ENCODE data around the gene WDR5.

Gene WDR5

GRCh38 chr9:134165357-134166315 is 29.8 kb downstream of the WDR5 start:
- in situ Hi-C loops (cut with HindIII; ENCODE audit: low pct_unique_long_range_greater_than_20kb, low sequenced_read_pairs), result no loop called here
- no peak for TF ChIP-seq JUND (IDR thresholded peaks at IDR 0.05; ENCODE audit: low read depth)
- DNase-seq (ENCODE audit: low read depth in 1 of 2, low spot score in 1 of 2), result peak in 1 of 2 experiments; percentile 45

GRCh38 chr9:134166374-134166773 is 30.5 kb downstream of the WDR5 start:
- in situ Hi-C loops (cut with HindIII; ENCODE audit: low pct_unique_long_range_greater_than_20kb, low sequenced_read_pairs), result no loop called here
- no peak for DNase-seq (ENCODE audit: low read depth in 1 of 2, low spot score in 1 of 2)
- no peak for TF ChIP-seq JUND (IDR thresholded peaks at IDR 0.05; ENCODE audit: low read depth)

- in situ Hi-C loops (cut with HindIII; ENCODE audit: low pct_unique_long_range_greater_than_20kb, low sequenced_read_pairs), result no loop called here
- DNase-seq (ENCODE audit: low read depth in 1 of 2, low spot score in 1 of 2), result no peak
- no peak for TF ChIP-seq JUND (IDR thresholded peaks at IDR 0.05; ENCODE audit: low read depth)
Observed at GRCh38 chr9:134167530-134167931, 31.6 kb downstream of the WDR5 start.

- no peak for TF ChIP-seq JUND (IDR thresholded peaks at IDR 0.05; ENCODE audit: low read depth)
- in situ Hi-C loops (cut with HindIII; ENCODE audit: low pct_unique_long_range_greater_than_20kb, low sequenced_read_pairs), result no loop called here
- DNase-seq (ENCODE audit: low read depth in 1 of 2, low spot score in 1 of 2), result no peak
Observed at GRCh38 chr9:134168757-134169550, 33.1 kb downstream of the WDR5 start.

GRCh38 chr9:134169724-134170401 is 34.0 kb downstream of the WDR5 start:
- DNase-seq (ENCODE audit: low read depth in 1 of 2, low spot score in 1 of 2), result no peak
- TF ChIP-seq JUND (IDR thresholded peaks at IDR 0.05; ENCODE audit: low read depth), result no peak
- in situ Hi-C loops (cut with HindIII; ENCODE audit: low pct_unique_long_range_greater_than_20kb, low sequenced_read_pairs), result no loop called here

- in situ Hi-C loops (cut with HindIII; ENCODE audit: low pct_unique_long_range_greater_than_20kb, low sequenced_read_pairs), result no loop called here
- no peak for TF ChIP-seq JUND (IDR thresholded peaks at IDR 0.05; ENCODE audit: low read depth)
- no peak for DNase-seq (ENCODE audit: low read depth in 1 of 2, low spot score in 1 of 2)
Observed at GRCh38 chr9:134170532-134171315, 34.8 kb downstream of the WDR5 start.

- in situ Hi-C loops (cut with HindIII; ENCODE audit: low pct_unique_long_range_greater_than_20kb, low sequenced_read_pairs), result no loop called here
- no peak for TF ChIP-seq JUND (IDR thresholded peaks at IDR 0.05; ENCODE audit: low read depth)
- DNase-seq (ENCODE audit: low read depth in 1 of 2, low spot score in 1 of 2), result peak; percentile 73 to 85
Observed at GRCh38 chr9:134171316-134172197, 35.7 kb downstream of the WDR5 start.

- DNase-seq (ENCODE audit: low read depth in 1 of 2, low spot score in 1 of 2), result no peak
- TF ChIP-seq JUND (IDR thresholded peaks at IDR 0.05; ENCODE audit: low read depth), result no peak
- in situ Hi-C loops (cut with HindIII; ENCODE audit: low pct_unique_long_range_greater_than_20kb, low sequenced_read_pairs), result no loop called here
Observed at GRCh38 chr9:134172198-134173126, 36.6 kb downstream of the WDR5 start.

GRCh38 chr9:134173127-134174072 is 37.5 kb downstream of the WDR5 start:
- in situ Hi-C loops (cut with HindIII; ENCODE audit: low pct_unique_long_range_greater_than_20kb, low sequenced_read_pairs), result no loop called here
- no peak for DNase-seq (ENCODE audit: low read depth in 1 of 2, low spot score in 1 of 2)
- TF ChIP-seq JUND (IDR thresholded peaks at IDR 0.05; ENCODE audit: low read depth), result no peak
